ENCODE measurements around the gene STRN4. TPM values are rescaled to one million over a fixed set of nuclear protein-coding genes. Genes with fewer than 3 reads are reported as not detected.
A peak's percentile ranks its signal among the peaks of the same experiment; 100 is the strongest.

Gene STRN4
- total and polyA plus RNA-seq, 4 donors = 9.5 to 29.9 (median 24.8) TPM

GRCh38 chr19:46698395-46699321 lies 47.6 kb downstream of the STRN4 start:
- Histone ChIP-seq H3K4me3 (ENCODE audit: low read depth in 1 of 3, low read length in 3 of 3) (no peak overlapping the region), H3K9ac (ENCODE audit: low read depth in 1 of 2, low read length in 2 of 2) (no peak overlapping the region), H3K27ac (ENCODE audit: low read depth in 1 of 2, low read length in 2 of 2) (no peak overlapping the region), H3K9me3 (ENCODE audit: control insufficient read depth in 4 of 4, low read length in 3 of 4) (no peaks in the 10 kb centered on the region), H3K36me3 (ENCODE audit: control insufficient read depth in 4 of 4, insufficient read depth in 3 of 4, low read depth in 1 of 4, low read length in 3 of 4) (peaks cover 9 to 76% (median 41%) of the 10 kb centered on the region in 4 donors), H3K4me1 (ENCODE audit: control insufficient read depth in 4 of 4, insufficient read depth in 4 of 4, low read length in 3 of 4) (no peaks in the 10 kb centered on the region), H3K27me3 (ENCODE audit: control insufficient read depth in 4 of 4, insufficient read depth in 4 of 4, low read length in 3 of 4) (no peaks in the 10 kb centered on the region)
- WGBS = 97% methylated on average over 11 of the region's 11 CpGs
- TF ChIP-seq RXRA (IDR thresholded peaks at IDR 0.05) (no peak), SP1 (IDR thresholded peaks at IDR 0.05) (no peak), REST (IDR thresholded peaks at IDR 0.05) (no peak), ATF3 (IDR thresholded peaks at IDR 0.05) (no peak), HNF4A (conservative IDR thresholded peaks at IDR 0.05) (no peak), JUND (IDR thresholded peaks at IDR 0.05) (no peak)
- TF ChIP-seq, protein P1, sequence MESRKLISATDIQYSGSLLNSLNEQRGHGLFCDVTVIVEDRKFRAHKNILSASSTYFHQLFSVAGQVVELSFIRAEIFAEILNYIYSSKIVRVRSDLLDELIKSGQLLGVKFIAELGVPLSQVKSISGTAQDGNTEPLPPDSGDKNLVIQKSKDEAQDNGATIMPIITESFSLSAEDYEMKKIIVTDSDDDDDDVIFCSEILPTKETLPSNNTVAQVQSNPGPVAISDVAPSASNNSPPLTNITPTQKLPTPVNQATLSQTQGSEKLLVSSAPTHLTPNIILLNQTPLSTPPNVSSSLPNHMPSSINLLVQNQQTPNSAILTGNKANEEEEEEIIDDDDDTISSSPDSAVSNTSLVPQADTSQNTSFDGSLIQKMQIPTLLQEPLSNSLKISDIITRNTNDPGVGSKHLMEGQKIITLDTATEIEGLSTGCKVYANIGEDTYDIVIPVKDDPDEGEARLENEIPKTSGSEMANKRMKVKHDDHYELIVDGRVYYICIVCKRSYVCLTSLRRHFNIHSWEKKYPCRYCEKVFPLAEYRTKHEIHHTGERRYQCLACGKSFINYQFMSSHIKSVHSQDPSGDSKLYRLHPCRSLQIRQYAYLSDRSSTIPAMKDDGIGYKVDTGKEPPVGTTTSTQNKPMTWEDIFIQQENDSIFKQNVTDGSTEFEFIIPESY (IDR thresholded peaks at IDR 0.05) = no peak
- TF ChIP-seq, protein P2, sequence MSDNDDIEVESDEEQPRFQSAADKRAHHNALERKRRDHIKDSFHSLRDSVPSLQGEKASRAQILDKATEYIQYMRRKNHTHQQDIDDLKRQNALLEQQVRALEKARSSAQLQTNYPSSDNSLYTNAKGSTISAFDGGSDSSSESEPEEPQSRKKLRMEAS (IDR thresholded peaks at IDR 0.05) = no peak
- DNase-seq (ENCODE audit: low spot score) = no peak

DNA sequence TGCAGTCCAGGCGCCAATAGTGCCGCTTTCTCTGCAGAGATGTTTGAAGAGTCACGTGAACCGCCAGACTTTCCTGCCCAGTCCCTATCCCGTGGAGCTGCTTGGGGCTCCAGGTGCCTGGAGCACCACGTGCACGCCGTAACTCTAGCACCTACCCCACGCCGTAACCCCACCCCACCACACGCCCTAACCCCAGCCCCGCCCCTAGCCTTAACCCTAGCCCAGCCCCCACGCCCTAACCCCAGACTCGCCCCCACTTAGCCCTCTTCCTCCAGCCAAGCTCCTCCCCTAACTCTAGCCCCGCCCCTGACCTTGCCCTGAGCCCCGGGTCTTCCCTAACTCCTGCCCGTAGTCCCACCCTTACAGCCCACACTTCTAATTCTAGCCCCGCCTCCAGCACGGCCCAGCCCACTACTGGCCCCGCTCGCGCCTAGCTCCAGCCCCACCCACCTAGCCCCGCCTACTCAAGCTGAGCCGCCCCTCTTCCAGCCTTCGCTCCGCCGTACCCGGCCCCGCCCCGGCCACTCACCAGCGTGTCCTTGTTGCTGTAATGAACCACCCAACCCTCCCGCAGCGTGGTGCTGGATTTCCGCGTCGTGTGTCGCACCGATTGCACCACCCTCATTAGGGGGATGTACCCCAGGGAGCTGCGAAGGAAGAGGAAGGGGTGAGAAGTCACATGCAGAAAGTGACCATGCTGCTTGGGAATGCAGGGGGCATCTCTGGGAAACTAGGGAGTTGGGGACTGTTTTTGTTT lies 48.9 kb downstream of the STRN4 start:
- Histone ChIP-seq H3K9ac (ENCODE audit: low read depth in 1 of 2, low read length in 2 of 2) (no peak overlapping the region), H3K27me3 (ENCODE audit: control insufficient read depth in 4 of 4, insufficient read depth in 4 of 4, low read length in 3 of 4) (no peaks in the 10 kb centered on the region), H3K4me3 (ENCODE audit: low read depth in 1 of 3, low read length in 3 of 3) (no peak overlapping the region), H3K27ac (ENCODE audit: low read depth in 1 of 2, low read length in 2 of 2) (no peak overlapping the region), H3K4me1 (ENCODE audit: control insufficient read depth in 4 of 4, insufficient read depth in 4 of 4, low read length in 3 of 4) (no peaks in the 10 kb centered on the region), H3K36me3 (ENCODE audit: control insufficient read depth in 4 of 4, insufficient read depth in 3 of 4, low read depth in 1 of 4, low read length in 3 of 4) (peaks cover 10 to 80% (median 50%) of the 10 kb centered on the region in 4 donors), H3K9me3 (ENCODE audit: control insufficient read depth in 4 of 4, low read length in 3 of 4) (no peaks in the 10 kb centered on the region)
- WGBS = 64% methylated on average over 39 of the region's 39 CpGs
- peak; percentile 97 for DNase-seq (ENCODE audit: low spot score)
- TF ChIP-seq RAD21 (IDR thresholded peaks at IDR 0.05) = no peak
- TF ChIP-seq NR2F2 (IDR thresholded peaks at IDR 0.05) = no peak
- TF ChIP-seq GABPA (IDR thresholded peaks at IDR 0.05 in 1 of 2, conservative IDR thresholded peaks at IDR 0.05 in 1 of 2) = no peak
- TF ChIP-seq FOXA2 (IDR thresholded peaks at IDR 0.05) = no peak
- TF ChIP-seq, protein P2 (IDR thresholded peaks at IDR 0.05) = no peak
- no peak for TF ChIP-seq REST (IDR thresholded peaks at IDR 0.05)
- TF ChIP-seq RXRA (IDR thresholded peaks at IDR 0.05) = no peak
- TF ChIP-seq CTCF (IDR thresholded peaks at IDR 0.05; ENCODE audit: low read depth, low read length, missing input control) = no peak

Measured in liver (tissue), 9 donors.